Keratinocyte (primary cell): ENCODE results near the gene EDC3. TPM values are rescaled to one million over a fixed set of nuclear protein-coding genes. Genes with fewer than 3 reads are reported as not detected.

Experiments used
- DNase-seq: peaks from one replicate; pipeline ENCODE4 v3.0.0-alpha.2; 2011; ENCODE audit warnings: low read depth, missing footprints, low spot score
- FAIRE-seq: peaks from 2 replicates; lab custom pipeline; 2011; peaks lifted over from hg19 to GRCh38; lab: Jason Lieb, UNC
- H2AFZ ChIP-seq: 2 replicates; pipeline ENCODE4 v1.6.0; 2012; ENCODE audit warnings: low read length, control low read depth, inconsistent platforms; ENCODE audit not compliant: control insufficient read depth
- H3K27ac ChIP-seq: 2 replicates; pipeline ENCODE4 v1.5.1; 2011; ENCODE audit warnings: low read length; ENCODE audit not compliant: control insufficient read depth, insufficient read depth
- H3K27me3 ChIP-seq: 3 replicates; pipeline ENCODE4 v1.6.0; 2011; ENCODE audit warnings: low read length; ENCODE audit not compliant: control insufficient read depth, insufficient read depth; ENCODE audit errors: extremely low read depth
- H3K36me3 ChIP-seq, 2 experiments: 2 replicates in 1 of 2; 3 replicates in 1 of 2; pipeline ENCODE4 v1.5.1; 2011; ENCODE audit warnings: low read length in 2 of 2, mild to moderate bottlenecking in 1 of 2; ENCODE audit not compliant: control insufficient read depth in 2 of 2, insufficient read depth in 2 of 2; ENCODE audit errors: extremely low read depth in 1 of 2
- H3K4me1 ChIP-seq: 3 replicates; pipeline ENCODE4 v1.5.1; 2011; ENCODE audit warnings: low read length; ENCODE audit not compliant: control insufficient read depth, insufficient read depth; ENCODE audit errors: extremely low read depth
- H3K4me2 ChIP-seq: 3 replicates; pipeline ENCODE4 v1.6.0; 2011; ENCODE audit warnings: low read depth, low read length; ENCODE audit not compliant: control insufficient read depth, insufficient read depth; ENCODE audit errors: extremely low read depth
- H3K4me3 ChIP-seq, 3 experiments: fragments of 200-600 bp in 1 of 3; sonication (generic) in 1 of 3; 2 replicates in 2 of 3; 3 replicates in 1 of 3; pipeline ENCODE4 v1.5.1; 2011 to 2016; ENCODE audit warnings: low read length in 3 of 3, mild to moderate bottlenecking in 3 of 3, control low read depth in 2 of 3, inconsistent platforms in 1 of 3, low read depth in 1 of 3, mixed read lengths in 1 of 3, mixed run types in 1 of 3, moderate library complexity in 1 of 3; ENCODE audit not compliant: control insufficient read depth in 2 of 3, insufficient read depth in 2 of 3; ENCODE audit errors: extremely low read depth in 1 of 3
- H3K79me2 ChIP-seq: 2 replicates; pipeline ENCODE4 v1.6.0; 2012; ENCODE audit warnings: low read length; ENCODE audit not compliant: control insufficient read depth, insufficient read depth
- H3K9ac ChIP-seq: 3 replicates; pipeline ENCODE4 v1.6.0; 2011; ENCODE audit warnings: low read length; ENCODE audit not compliant: control insufficient read depth, insufficient read depth; ENCODE audit errors: extremely low read depth
- H3K9me1 ChIP-seq: 3 replicates; pipeline ENCODE4 v1.6.0; 2011; ENCODE audit warnings: low read length; ENCODE audit not compliant: control insufficient read depth, insufficient read depth; ENCODE audit errors: extremely low read depth
- H3K9me3 ChIP-seq: 2 replicates; pipeline ENCODE4 v1.5.1; 2012; ENCODE audit warnings: low read depth, low read length; ENCODE audit not compliant: control insufficient read depth
- H4K20me1 ChIP-seq: 3 replicates; pipeline ENCODE4 v1.6.0; 2011; ENCODE audit warnings: low read length; ENCODE audit not compliant: control insufficient read depth, insufficient read depth; ENCODE audit errors: extremely low read depth
- EZH2 ChIP-seq: IDR thresholded peaks from one replicate; pipeline ENCODE4 v1.6.1; 2012; ENCODE audit warnings: inconsistent platforms, mild to moderate bottlenecking, low read length, moderate library complexity
- dilution Hi-C: fragments of 300-500 bp; cut with MboI; formaldehyde crosslinking; loops from one replicate; pipeline ENCODE4 v1.7.0; 2020; ENCODE audit warnings: low sequenced_read_pairs; ENCODE audit not compliant: extremely low pct_ligation_motif_present
- polyA plus RNA-seq, 5 experiments: library from polyadenylated mRNA; depleted of rRNA in 3 of 5; stranded (reverse) in 3 of 5; stranded (forward) in 1 of 5; unstranded in 1 of 5; fragments of >200 nt; gene quantifications; 1 replicate in 1 of 5; 2 replicates in 3 of 5; 3 replicates in 1 of 5; pipeline versions ENCODE4 v1.2.1 to v1.2.3, GENCODE V29; 2011 to 2012; ENCODE audit warnings: missing spikeins in 2 of 5, low read depth in 1 of 5, low replicate concordance in 1 of 5
- TF ChIP-seq, protein P1 (sequence below), 3 experiments: IDR thresholded peaks in 1 of 3; conservative IDR thresholded peaks in 1 of 3; optimal IDR thresholded peaks in 1 of 3; 2 replicates in 2 of 3; 3 replicates in 1 of 3; pipeline versions ENCODE3 to v1.5.1; 2011; ENCODE audit warnings: low read length in 3 of 3, mild to moderate bottlenecking in 3 of 3, moderate library complexity in 2 of 3, control low read depth in 1 of 3, inconsistent platforms in 1 of 3; ENCODE audit not compliant: insufficient read depth in 2 of 3; ENCODE audit errors: extremely low read depth in 1 of 3

EDC3 gene
- polyA plus RNA-seq, 1 donor (not counting 4 experiments of a cell fraction or from before 2014, with no cell fraction given) = 33.6 TPM

DNA sequence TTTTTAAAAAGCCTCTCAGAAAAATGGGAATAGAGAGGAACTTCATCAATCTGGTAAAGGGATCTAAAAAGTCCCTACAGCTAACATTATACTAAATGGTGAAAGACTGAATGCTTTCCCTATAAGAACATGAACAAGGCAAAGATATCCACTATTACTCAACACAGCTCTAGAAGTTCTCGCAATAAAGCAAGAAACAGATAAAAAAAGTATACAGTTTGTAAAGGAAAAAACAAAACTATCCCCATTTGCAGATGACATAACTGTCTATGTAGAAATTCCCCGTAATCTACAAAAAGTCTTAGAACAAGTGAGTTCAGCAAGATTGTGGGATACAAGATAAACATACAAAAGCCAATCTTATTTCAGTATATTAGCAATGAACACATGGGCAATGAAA, 15.4 kb downstream of the EDC3 start:
- H4K20me1 ChIP-seq = no peaks in the 10 kb centered on the region
- H3K27me3 ChIP-seq = no peaks in the 10 kb centered on the region
- no peak overlapping the region for H3K4me2 ChIP-seq
- H3K9me1 ChIP-seq = no peaks in the 10 kb centered on the region
- peaks cover 34% of the 10 kb centered on the region for H3K79me2 ChIP-seq
- no peak overlapping the region for H2AFZ ChIP-seq
- FAIRE-seq (no peak), DNase-seq (no peak)
- TF ChIP-seq EZH2 = no peak
- TF ChIP-seq, protein P1, sequence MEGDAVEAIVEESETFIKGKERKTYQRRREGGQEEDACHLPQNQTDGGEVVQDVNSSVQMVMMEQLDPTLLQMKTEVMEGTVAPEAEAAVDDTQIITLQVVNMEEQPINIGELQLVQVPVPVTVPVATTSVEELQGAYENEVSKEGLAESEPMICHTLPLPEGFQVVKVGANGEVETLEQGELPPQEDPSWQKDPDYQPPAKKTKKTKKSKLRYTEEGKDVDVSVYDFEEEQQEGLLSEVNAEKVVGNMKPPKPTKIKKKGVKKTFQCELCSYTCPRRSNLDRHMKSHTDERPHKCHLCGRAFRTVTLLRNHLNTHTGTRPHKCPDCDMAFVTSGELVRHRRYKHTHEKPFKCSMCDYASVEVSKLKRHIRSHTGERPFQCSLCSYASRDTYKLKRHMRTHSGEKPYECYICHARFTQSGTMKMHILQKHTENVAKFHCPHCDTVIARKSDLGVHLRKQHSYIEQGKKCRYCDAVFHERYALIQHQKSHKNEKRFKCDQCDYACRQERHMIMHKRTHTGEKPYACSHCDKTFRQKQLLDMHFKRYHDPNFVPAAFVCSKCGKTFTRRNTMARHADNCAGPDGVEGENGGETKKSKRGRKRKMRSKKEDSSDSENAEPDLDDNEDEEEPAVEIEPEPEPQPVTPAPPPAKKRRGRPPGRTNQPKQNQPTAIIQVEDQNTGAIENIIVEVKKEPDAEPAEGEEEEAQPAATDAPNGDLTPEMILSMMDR (optimal IDR thresholded peaks at IDR 0.05 in 1 of 3, IDR thresholded peaks at IDR 0.05 in 1 of 3, conservative IDR thresholded peaks at IDR 0.05 in 1 of 3; ENCODE audit: extremely low read depth in 1 of 3, insufficient read depth in 2 of 3, low read length in 3 of 3) = no peak
- H3K9ac ChIP-seq = no peak overlapping the region
- H3K9me3 ChIP-seq = no peaks in the 10 kb centered on the region
- no peak overlapping the region for H3K4me3 ChIP-seq
- no peaks in the 10 kb centered on the region for H3K4me1 ChIP-seq
- dilution Hi-C loops = no loop called here
- H3K36me3 ChIP-seq = peaks cover 0 to 3% of the 10 kb centered on the region in 2 experiments
- no peak overlapping the region for H3K27ac ChIP-seq

DNA sequence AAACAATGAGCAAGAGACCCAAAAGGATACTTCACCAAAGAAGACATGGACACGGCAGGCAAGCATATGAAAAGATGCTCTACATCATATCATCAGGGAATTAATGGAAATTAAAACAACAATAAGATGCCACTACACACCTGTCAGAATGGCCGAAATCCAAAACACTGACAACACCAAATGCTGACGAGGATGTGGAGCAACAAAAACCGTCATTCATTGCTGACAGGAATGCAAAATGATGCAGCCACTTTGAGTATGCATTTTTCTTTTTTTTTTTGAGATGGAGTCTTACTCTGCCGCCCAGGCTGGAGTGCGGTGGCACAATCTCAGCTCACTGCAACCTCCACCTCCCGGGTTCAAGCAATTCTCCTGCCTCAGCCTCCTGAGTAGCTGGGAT, 19.0 kb downstream of the EDC3 start:
- Histone ChIP-seq H3K4me3 (no peak overlapping the region), H3K9ac (no peak overlapping the region), H2AFZ (no peak overlapping the region), H3K9me1 (no peaks in the 10 kb centered on the region), H4K20me1 (no peaks in the 10 kb centered on the region), H3K4me2 (no peak overlapping the region), H3K79me2 (peaks cover 30% of the 10 kb centered on the region), H3K36me3 (peaks cover 0 to 7% of the 10 kb centered on the region in 2 experiments), H3K27me3 (no peaks in the 10 kb centered on the region), H3K9me3 (no peaks in the 10 kb centered on the region), H3K27ac (no peak overlapping the region), H3K4me1 (no peaks in the 10 kb centered on the region)
- no peak for FAIRE-seq
- dilution Hi-C loops = no loop called here
- DNase-seq = no peak
- TF ChIP-seq EZH2 = no peak
- TF ChIP-seq, protein P1 (optimal IDR thresholded peaks at IDR 0.05 in 1 of 3, IDR thresholded peaks at IDR 0.05 in 1 of 3, conservative IDR thresholded peaks at IDR 0.05 in 1 of 3; ENCODE audit: extremely low read depth in 1 of 3, insufficient read depth in 2 of 3, low read length in 3 of 3) = no peak
